ENCODE measurements around the gene SLC25A25.

SLC25A25 gene

DNA sequence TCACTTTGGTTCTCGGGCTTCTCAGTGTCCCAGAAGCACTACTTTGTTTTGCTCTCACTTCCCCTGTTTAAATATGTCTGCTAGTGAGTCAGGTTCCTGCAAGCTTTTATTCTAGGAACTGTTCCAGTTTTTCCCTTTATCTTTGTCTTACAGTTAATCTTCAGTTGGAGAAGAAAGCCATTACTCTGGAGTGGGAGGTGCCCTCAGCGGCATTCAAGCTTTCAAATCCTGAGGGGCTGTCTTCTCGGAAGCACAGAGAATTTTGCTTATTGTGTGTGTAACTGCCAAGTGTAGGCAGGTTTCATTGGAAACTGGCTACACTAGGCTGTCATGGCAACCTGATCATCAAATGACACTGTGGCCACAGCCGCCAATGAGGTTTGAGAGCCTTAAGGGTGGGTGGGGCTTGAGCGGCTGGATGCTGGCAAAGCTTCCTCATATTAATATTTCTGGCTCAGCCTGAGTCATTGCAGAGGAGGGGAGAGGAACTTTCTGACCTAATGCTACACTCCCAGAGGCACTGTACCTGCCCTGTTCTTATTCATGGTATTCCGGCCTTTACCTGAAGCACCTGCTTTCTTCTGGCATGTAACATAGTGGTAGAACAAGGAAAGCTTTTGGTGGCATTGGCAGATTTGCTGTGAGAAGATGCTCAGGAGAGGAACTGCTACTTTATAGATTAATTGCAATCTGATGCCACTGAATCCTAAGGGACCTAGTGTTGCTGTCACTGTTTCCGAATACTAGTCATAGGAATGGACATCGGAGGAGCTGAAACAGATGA, 26.3 kb downstream of the SLC25A25 start:
- H3K4me3 ChIP-seq (ENCODE audit: low read depth, low read length) = peak overlapping the region; percentile 20
- peak; percentile 89 for DNase-seq (ENCODE audit: low read depth)

DNA sequence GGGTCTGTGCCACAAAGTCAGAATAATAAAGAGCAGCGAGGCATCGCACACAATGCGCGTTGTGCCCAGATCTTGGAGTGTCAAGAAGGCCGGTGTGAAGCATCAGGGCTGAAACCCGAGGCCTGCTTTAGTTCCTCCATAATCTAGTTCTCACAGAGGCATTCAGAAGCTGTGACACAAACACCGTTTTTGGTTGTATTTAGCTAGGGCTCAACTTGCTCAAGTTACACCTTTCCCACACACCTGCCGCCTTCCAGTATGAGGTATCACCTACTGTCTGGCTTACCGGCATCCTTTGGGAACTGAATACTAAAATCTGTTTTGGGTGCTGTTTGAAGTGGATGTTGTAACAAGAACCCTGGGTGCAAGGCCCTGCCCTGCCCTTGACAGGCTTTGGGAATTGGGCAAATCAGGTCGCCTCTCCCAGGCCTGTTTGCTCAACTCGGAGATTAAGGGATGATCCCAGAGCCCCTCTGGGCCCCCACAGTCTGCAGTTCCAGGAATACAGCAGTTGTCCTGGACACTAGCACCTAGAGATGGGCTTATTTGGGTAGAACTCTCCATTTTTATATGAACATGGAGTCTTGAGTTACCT, 27.0 kb downstream of the SLC25A25 start:
- DNase-seq (ENCODE audit: low read depth) = no peak
- no peak overlapping the region for H3K4me3 ChIP-seq (ENCODE audit: low read depth, low read length)

GRCh38 chr9:128096616-128097536, 28.8 kb downstream of the SLC25A25 start:
- no peak for DNase-seq (ENCODE audit: low read depth)
- no peak overlapping the region for H3K4me3 ChIP-seq (ENCODE audit: low read depth, low read length)

DNA sequence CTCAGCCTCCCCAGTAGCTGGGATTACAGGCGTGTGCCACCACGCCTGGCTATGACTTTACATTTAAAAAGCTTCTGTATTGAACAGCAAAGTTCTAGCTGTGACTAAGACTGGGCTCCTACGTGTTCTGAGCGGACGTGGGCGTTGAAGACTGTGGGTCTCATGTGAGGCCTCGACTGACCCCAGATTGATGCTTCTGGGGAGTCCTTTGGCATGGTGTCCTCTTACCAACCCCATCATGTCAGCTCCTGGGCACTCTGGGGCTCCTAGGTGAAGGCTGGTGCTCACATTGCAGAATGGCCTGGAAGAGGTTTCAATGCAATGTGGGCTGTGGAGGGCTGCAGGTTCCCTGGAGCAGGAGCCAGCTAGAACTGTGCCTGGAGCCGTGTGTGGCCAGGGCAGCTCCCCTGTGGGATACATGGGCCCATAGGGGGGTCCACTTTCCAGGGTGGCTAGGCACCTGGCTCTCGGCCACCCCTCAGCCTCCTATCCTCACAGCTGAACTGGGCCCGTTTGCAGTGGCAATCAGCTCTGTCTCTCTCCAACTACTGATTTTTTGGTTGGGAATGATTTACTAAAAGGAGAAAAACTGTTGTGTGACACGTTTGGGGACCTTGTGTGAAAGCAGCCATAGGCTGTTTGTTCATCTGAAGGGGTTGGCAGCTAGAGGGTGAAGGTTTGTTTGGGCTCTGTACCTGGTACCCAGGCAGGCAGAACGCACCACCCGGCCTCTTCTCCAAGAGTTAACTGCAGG, 29.7 kb downstream of the SLC25A25 start:
- no peak overlapping the region for H3K4me3 ChIP-seq (ENCODE audit: low read depth, low read length)
- no peak for DNase-seq (ENCODE audit: low read depth)

- H3K4me3 ChIP-seq (ENCODE audit: low read depth, low read length) = peak overlapping the region; percentile 57
- peak; percentile 92 for DNase-seq (ENCODE audit: low read depth)
Observed at GRCh38 chr9:128098297-128099230, 30.5 kb downstream of the SLC25A25 start.

GRCh38 chr9:128099231-128099931, 31.3 kb downstream of the SLC25A25 start:
- peak overlapping the region; percentile 57 for H3K4me3 ChIP-seq (ENCODE audit: low read depth, low read length)
- no peak for DNase-seq (ENCODE audit: low read depth)

DNA sequence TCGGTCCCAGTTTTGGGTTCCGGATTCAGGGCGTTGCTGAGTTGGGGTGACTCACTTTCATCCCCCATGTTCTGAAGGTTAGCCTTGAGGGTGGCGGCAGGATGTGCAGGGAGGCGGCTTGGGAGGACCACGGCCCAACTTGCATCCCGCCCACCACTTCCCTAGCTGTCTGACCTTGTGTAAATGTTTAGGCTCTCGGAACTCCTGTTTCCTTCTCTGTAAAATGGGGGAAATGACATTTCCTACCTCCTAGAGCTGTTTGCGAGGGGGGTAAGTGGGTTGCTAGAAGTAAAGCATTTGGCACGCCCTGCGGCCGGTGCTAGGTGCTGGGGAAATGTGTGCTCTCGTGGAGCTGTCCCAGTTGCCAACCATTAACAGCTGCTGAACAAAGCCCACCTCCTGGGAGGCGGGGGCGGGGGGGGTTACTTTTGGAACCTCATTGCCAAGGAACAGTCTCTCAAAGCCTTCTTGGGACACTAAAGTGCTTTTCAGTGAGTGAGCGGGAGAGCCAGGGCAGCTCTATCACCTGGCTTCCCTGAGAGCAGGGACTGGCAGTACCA, 32.0 kb downstream of the SLC25A25 start:
- DNase-seq (ENCODE audit: low read depth) = no peak
- H3K4me3 ChIP-seq (ENCODE audit: low read depth, low read length) = peak overlapping the region; percentile 57

GRCh38 chr9:128100581-128100980, 32.5 kb downstream of the SLC25A25 start:
- DNase-seq (ENCODE audit: low read depth) = no peak
- no peak overlapping the region for H3K4me3 ChIP-seq (ENCODE audit: low read depth, low read length)

DNA sequence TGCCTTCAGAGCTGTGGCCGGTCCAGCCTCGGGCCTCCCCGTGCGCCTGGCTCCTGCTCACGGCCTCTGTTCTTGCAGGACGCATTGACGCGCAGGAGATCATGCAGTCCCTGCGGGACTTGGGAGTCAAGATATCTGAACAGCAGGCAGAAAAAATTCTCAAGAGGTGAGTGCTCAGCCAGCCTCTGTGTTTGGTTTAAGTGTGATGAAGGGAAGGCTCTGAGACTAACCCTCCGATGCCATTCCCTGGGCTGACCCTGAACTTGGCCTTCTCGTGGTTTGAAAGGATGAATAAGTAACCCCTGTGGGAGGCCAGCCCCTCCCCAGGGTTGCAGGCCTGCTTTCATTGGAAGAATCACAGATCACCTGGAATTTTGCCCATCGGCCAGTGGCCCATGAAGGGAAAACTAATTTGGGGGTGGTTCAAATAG, 33.2 kb downstream of the SLC25A25 start:
- DNase-seq (ENCODE audit: low read depth) = no peak
- no peak overlapping the region for H3K4me3 ChIP-seq (ENCODE audit: low read depth, low read length)

DNA sequence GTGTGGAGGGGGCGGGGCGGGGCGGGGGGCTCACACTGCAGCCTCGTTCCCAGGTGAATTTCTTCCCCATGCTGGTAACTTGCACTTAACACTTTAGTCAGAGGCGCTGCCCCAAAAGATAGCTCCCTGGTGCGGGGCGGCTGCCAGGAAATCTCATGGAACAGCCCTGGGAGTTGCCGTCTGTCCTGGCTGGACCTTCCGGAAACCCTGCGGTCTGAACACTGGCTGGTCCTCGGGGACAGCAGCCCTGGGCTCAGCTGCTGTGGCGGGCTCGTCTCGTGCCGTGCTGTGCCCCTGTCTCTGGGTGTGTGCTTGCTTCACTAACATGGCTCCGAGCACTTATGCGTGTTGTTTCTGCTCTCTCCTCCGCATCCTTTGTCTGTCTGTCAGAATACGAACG, 33.7 kb downstream of the SLC25A25 start:
- no peak overlapping the region for H3K4me3 ChIP-seq (ENCODE audit: low read depth, low read length)
- no peak for DNase-seq (ENCODE audit: low read depth)

DNA sequence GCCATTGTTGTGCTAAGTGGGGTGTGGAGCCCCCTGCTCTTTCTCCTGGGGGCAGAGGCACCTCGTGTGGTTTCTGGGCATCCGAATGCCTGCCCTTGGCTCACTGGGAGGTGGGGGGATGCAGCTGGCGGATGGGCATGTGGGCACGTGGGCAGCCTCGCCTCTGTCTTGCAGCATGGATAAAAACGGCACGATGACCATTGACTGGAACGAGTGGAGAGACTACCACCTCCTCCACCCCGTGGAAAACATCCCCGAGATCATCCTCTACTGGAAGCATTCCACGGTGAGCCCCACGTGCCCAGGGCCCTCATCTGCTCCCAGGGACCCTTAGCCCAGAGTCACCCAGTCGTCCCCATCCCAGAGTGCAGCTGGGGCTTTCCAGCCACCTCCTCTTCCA, 34.2 kb downstream of the SLC25A25 start:
- no peak overlapping the region for H3K4me3 ChIP-seq (ENCODE audit: low read depth, low read length)
- no peak for DNase-seq (ENCODE audit: low read depth)

- H3K4me3 ChIP-seq (ENCODE audit: low read depth, low read length) = no peak overlapping the region
- no peak for DNase-seq (ENCODE audit: low read depth)
Observed at GRCh38 chr9:128102861-128103588, 35.0 kb downstream of the SLC25A25 start.

DNA sequence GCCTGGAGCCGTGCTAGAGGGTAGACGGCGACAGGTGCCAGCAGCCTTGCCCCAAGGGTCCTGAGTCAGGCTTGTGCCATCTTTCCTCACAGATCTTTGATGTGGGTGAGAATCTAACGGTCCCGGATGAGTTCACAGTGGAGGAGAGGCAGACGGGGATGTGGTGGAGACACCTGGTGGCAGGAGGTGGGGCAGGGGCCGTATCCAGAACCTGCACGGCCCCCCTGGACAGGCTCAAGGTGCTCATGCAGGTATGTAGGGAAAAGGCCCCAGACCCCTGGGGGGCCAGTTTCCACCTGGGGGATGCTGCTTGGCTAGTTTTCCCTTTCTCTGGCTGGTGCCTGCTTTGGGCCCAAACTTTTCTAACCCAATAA, 35.5 kb downstream of the SLC25A25 start:
- no peak overlapping the region for H3K4me3 ChIP-seq (ENCODE audit: low read depth, low read length)
- DNase-seq (ENCODE audit: low read depth) = no peak

- DNase-seq (ENCODE audit: low read depth) = no peak
- H3K4me3 ChIP-seq (ENCODE audit: low read depth, low read length) = no peak overlapping the region
Observed at GRCh38 chr9:128104171-128104618, 36.2 kb downstream of the SLC25A25 start.

DNA sequence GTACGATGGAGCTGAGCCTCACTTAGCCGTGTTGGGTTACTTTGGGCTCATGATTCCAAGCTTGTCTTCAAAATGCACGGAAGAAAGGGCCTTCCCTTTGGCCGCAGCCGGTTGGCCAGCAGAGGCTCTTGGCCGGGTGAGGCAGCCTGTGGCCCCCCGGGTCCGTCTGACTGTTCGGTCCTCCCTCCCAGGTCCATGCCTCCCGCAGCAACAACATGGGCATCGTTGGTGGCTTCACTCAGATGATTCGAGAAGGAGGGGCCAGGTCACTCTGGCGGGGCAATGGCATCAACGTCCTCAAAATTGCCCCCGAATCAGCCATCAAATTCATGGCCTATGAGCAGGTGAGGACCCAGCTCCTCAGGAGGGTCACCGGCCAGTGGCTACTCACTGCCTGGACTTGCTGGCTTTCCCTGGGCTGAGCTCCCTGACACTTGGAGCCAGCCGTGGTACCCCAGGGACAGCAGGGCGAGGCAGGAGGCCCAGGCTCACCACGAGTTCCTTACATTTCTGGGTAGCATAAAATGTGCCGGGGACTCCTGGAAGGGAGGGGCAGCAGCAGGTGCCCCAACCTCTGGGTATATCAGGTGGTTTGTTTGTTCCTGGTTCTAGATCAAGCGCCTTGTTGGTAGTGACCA, 37.6 kb downstream of the SLC25A25 start:
- H3K4me3 ChIP-seq (ENCODE audit: low read depth, low read length) = no peak overlapping the region
- no peak for DNase-seq (ENCODE audit: low read depth)

- DNase-seq (ENCODE audit: low read depth) = no peak
- no peak overlapping the region for H3K4me3 ChIP-seq (ENCODE audit: low read depth, low read length)
Observed at GRCh38 chr9:128106181-128106939, 38.3 kb downstream of the SLC25A25 start.

All from skeletal muscle cell (primary cell).